ENCODE results near the gene YOD1.

YOD1 gene

GRCh38 chr1:207028884-207029650 lies 21.9 kb downstream of the YOD1 start:
- in situ Hi-C loops (cut with HindIII; ENCODE audit: low sequenced_read_pairs): no loop called here

- in situ Hi-C loops (cut with HindIII; ENCODE audit: low sequenced_read_pairs): no loop called here
Observed at GRCh38 chr1:207027921-207028320, 23.1 kb downstream of the YOD1 start.

- in situ Hi-C loops (cut with HindIII; ENCODE audit: low sequenced_read_pairs): no loop called here
Observed at GRCh38 chr1:207027206-207027777, 23.7 kb downstream of the YOD1 start.

GRCh38 chr1:207026104-207026534 lies 24.9 kb downstream of the YOD1 start:
- in situ Hi-C loops (cut with HindIII; ENCODE audit: low sequenced_read_pairs): no loop called here

- in situ Hi-C loops (cut with HindIII; ENCODE audit: low sequenced_read_pairs): no loop called here
Observed at GRCh38 chr1:207025146-207025880, 25.7 kb downstream of the YOD1 start.

- in situ Hi-C loops (cut with HindIII; ENCODE audit: low sequenced_read_pairs): loop anchor here (5.0 kb wide), 1 partner anchor 107 kb away; no protein-coding TSS in a partner anchor
Observed at GRCh38 chr1:207024202-207025145, 26.5 kb downstream of the YOD1 start.

GRCh38 chr1:207022996-207023679 lies 27.9 kb downstream of the YOD1 start:
- in situ Hi-C loops (cut with HindIII; ENCODE audit: low sequenced_read_pairs): loop anchor here (5.0 kb wide), 1 partner anchor 106 kb away; no protein-coding TSS in a partner anchor

- in situ Hi-C loops (cut with HindIII; ENCODE audit: low sequenced_read_pairs): loop anchor here (5.0 kb wide), 1 partner anchor 105 kb away; no protein-coding TSS in a partner anchor
Observed at GRCh38 chr1:207021876-207022596, 29.0 kb downstream of the YOD1 start.

- in situ Hi-C loops (cut with HindIII; ENCODE audit: low sequenced_read_pairs): loop anchor here (5.0 kb wide), 1 partner anchor 104 kb away; no protein-coding TSS in a partner anchor
Observed at GRCh38 chr1:207021139-207021861, 29.7 kb downstream of the YOD1 start.

- in situ Hi-C loops (cut with HindIII; ENCODE audit: low sequenced_read_pairs): loop anchor here (5.0 kb wide), 1 partner anchor 103 kb away; no protein-coding TSS in a partner anchor
Observed at GRCh38 chr1:207020709-207021107, 30.3 kb downstream of the YOD1 start.

GRCh38 chr1:207020065-207020708 lies 30.8 kb downstream of the YOD1 start:
- in situ Hi-C loops (cut with HindIII; ENCODE audit: low sequenced_read_pairs): loop anchor here (5.0 kb wide), 1 partner anchor 103 kb away; no protein-coding TSS in a partner anchor

GRCh38 chr1:207019661-207020060 lies 31.3 kb downstream of the YOD1 start:
- in situ Hi-C loops (cut with HindIII; ENCODE audit: low sequenced_read_pairs): loop anchor here (5.0 kb wide), 1 partner anchor 102 kb away; no protein-coding TSS in a partner anchor

- in situ Hi-C loops (cut with HindIII; ENCODE audit: low sequenced_read_pairs): no loop called here
Observed at GRCh38 chr1:207019161-207019560, 31.8 kb downstream of the YOD1 start.

GRCh38 chr1:207018707-207019106 lies 32.3 kb downstream of the YOD1 start:
- in situ Hi-C loops (cut with HindIII; ENCODE audit: low sequenced_read_pairs): no loop called here

- in situ Hi-C loops (cut with HindIII; ENCODE audit: low sequenced_read_pairs): no loop called here
Observed at GRCh38 chr1:207017615-207018559, 33.1 kb downstream of the YOD1 start.

GRCh38 chr1:207015791-207016190 lies 35.2 kb downstream of the YOD1 start:
- in situ Hi-C loops (cut with HindIII; ENCODE audit: low sequenced_read_pairs): no loop called here

- in situ Hi-C loops (cut with HindIII; ENCODE audit: low sequenced_read_pairs): no loop called here
Observed at GRCh38 chr1:207014728-207015127, 36.3 kb downstream of the YOD1 start.
